Neural cell (in vitro differentiated cells): ENCODE data around the gene CAPN5.

Source experiments
- MXI1 ChIP-seq: fragments of 450-650 bp; conservative IDR thresholded peaks from 2 replicates; pipeline ENCODE4 v1.6.1; 2014; ENCODE audit warnings: antibody characterized with exemption, mild to moderate bottlenecking; ENCODE audit not compliant: poor library complexity, severe bottlenecking
- SMC3 ChIP-seq: fragments of 450-650 bp; conservative IDR thresholded peaks from 2 replicates; pipeline ENCODE4 v1.6.1; 2014; ENCODE audit warnings: antibody characterized with exemption, mild to moderate bottlenecking, moderate library complexity; ENCODE audit not compliant: poor library complexity
- TF ChIP-seq, protein P1 (sequence below): fragments of 450-650 bp; IDR thresholded peaks from 2 replicates; pipeline ENCODE4 v1.5.1; 2014; ENCODE audit warnings: antibody characterized with exemption, mild to moderate bottlenecking, moderate library complexity; ENCODE audit not compliant: poor library complexity, severe bottlenecking

DNA sequence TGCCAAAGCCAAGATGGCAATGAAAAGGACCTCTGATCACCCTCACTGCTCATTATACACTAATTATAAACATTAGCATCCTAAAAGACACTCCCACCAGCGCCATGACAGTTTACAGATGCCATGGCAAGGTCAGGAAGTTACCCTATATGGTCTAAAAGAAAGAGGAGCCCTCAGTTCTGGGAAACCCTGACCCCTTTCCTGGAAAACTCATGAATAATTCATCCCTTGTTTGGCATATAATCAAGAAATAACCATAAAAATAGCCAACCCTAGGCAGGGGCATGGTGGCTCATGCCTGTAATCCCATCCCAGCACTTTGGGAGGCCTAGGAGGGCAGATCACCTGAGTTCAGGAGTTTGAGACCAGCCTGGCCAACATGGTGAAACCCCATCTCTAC, 12.7 kb upstream of the CAPN5 start:
- TF ChIP-seq MXI1 (no peak), SMC3 (no peak)
- TF ChIP-seq, protein P1, sequence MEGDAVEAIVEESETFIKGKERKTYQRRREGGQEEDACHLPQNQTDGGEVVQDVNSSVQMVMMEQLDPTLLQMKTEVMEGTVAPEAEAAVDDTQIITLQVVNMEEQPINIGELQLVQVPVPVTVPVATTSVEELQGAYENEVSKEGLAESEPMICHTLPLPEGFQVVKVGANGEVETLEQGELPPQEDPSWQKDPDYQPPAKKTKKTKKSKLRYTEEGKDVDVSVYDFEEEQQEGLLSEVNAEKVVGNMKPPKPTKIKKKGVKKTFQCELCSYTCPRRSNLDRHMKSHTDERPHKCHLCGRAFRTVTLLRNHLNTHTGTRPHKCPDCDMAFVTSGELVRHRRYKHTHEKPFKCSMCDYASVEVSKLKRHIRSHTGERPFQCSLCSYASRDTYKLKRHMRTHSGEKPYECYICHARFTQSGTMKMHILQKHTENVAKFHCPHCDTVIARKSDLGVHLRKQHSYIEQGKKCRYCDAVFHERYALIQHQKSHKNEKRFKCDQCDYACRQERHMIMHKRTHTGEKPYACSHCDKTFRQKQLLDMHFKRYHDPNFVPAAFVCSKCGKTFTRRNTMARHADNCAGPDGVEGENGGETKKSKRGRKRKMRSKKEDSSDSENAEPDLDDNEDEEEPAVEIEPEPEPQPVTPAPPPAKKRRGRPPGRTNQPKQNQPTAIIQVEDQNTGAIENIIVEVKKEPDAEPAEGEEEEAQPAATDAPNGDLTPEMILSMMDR, result no peak
